Mammary epithelial cell (primary cell): Measurements from ENCODE around the gene SCAMP1.

ENCODE experiments used
- CTCF ChIP-seq, 2 donors: IDR thresholded peaks in 1 of 2; conservative IDR thresholded peaks in 1 of 2; 2 replicates each; pipeline ENCODE4 v1.5.1; 2011 to 2012; ENCODE audit warnings: inconsistent platforms in 2 of 2, low read length in 2 of 2, mild to moderate bottlenecking in 2 of 2, control low read depth in 1 of 2, low read depth in 1 of 2; ENCODE audit not compliant: insufficient read depth in 1 of 2; ENCODE audit errors: extremely low read depth in 1 of 2
- EZH2 ChIP-seq: IDR thresholded peaks from 2 replicates; pipeline ENCODE4 v1.6.1; 2012; ENCODE audit warnings: low read length, inconsistent platforms, borderline replicate concordance

- TF ChIP-seq CTCF (conservative IDR thresholded peaks at IDR 0.05 in 1 of 2, IDR thresholded peaks at IDR 0.05 in 1 of 2; ENCODE audit: extremely low read depth in 1 of 2, insufficient read depth in 1 of 2, low read depth in 1 of 2, low read length in 2 of 2), result no peak
- TF ChIP-seq EZH2, result no peak
Measured at GRCh38 chr5:78339617-78340436, 20.6 kb upstream of the SCAMP1 start.
